GM21360 (cell line): Measurements from ENCODE around the gene SMIM33.
"Not testable (repeated sequence)": the region's sequence is repeated elsewhere in the genome, so short reads cannot be mapped to it uniquely, and the experiment has no call there.

Experiments used
- ATAC-seq: cut with Tn5 transposase; IDR thresholded peaks from one replicate; pipeline ENCODE4 v1.9.1; 2021; ENCODE audit warnings: mild to moderate bottlenecking, moderate library complexity; ENCODE audit not compliant: unreplicated experiment

The SMIM33 gene

DNA sequence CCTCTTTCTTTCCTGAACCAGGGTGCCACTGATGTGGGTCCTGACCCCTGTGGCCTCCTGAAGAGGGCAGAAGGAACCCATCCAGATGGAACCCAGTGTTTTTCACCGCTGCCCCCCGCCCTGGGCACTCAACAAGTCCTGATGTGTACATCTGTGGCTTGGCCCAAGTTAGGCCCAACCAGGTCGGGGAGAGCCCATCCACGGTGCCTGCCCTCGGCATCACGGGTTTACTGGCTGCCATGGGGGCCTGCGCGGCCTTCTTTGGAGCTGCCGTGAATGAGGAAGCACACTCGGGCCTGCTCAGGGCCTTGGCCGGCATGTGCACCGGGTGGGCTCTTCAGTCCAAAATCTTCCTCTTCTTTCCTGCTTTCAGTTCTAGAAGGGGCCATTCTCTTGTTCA lies 14.0 kb upstream of the SMIM33 start:
- ATAC-seq: no peak

DNA sequence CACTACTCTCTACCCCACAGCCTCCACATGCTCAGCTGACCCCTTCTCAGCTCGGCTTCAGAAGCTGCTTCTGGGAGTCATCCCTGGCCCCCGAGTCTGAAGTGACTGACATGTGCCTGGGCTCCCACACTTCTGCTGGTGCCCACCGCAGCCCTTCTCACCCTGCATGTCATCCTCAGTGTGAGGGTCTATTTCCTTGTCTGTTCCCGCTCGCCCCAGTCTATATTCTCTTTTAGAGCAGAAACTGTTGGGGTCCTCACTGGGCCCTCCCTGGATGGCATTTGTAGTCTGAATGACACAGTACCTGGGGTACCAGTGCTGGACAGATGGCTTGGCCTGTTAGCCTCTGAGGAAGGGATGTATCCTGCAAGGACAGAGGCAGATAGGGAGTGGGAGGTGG lies 13.6 kb upstream of the SMIM33 start:
- ATAC-seq: no peak

DNA sequence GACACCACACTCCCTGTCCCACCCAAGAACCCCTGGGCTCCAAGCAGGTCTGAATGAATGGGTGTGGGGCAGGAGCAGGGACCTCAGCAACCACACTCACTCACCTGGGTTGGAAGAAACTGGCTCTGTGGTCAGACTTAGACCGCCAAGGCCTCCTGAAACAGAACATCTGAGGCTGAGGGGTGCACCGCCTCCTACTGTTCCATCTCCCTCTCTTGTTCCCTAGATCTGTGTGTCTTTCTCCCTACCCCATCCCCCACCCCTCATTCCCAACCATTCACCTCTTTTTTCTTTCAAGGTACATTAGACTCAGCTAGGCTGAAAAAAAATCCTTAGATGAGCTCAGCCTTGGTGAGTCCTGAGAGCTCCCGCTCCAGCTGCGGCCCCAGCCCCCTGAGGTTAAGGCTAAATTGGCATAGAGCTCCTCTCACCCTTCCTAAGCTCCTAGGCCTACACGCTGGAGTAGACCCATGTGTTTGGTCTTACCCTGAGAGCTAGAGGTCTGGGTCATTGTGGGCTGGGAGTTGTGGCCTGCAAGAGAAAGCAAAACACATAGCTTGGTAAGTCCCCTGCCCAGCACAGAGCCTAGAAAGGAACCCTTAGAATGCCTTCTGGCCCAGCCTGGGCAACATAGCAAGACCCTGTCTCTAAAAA lies 13.0 kb upstream of the SMIM33 start:
- no peak for ATAC-seq

DNA sequence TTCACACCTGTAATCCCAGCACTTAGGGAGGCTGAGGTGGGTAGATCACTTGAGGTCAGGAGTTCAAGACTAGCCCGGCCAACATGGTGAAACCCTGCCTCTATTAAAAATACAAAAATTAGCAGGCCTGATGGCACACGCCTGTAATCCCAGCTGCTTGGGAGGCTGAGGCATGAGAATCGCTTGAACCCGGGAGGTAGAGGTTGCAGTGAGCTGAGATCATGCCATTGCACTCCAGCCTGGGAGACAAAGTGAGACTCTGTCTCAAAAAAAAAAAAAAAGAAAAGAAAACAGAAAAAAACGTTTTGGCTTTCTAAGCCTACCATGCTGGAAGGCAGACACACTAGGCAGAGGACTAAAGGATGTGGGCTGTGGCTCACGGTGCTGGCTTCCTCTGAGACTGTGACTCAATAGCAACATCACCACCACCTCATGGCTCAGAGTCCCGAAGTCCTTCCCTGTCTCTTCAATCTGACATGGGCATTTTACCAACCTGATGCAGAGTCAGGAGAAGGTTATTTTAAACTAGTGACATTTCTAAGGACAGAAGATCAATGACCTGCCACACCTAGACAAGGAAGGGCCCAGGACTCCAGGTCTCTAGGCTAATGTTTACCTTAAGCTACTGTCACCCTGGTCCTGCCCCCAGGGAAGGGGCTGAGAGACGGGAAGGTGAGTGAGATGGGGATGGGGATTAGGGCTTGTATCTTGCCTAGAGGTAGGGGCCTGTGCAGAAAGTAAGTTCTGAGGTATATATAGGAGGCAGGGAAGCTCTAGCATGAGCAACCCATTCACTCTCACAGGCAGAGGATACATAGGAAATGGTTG lies 12.0 kb upstream of the SMIM33 start:
- peak; percentile 52 for ATAC-seq

DNA sequence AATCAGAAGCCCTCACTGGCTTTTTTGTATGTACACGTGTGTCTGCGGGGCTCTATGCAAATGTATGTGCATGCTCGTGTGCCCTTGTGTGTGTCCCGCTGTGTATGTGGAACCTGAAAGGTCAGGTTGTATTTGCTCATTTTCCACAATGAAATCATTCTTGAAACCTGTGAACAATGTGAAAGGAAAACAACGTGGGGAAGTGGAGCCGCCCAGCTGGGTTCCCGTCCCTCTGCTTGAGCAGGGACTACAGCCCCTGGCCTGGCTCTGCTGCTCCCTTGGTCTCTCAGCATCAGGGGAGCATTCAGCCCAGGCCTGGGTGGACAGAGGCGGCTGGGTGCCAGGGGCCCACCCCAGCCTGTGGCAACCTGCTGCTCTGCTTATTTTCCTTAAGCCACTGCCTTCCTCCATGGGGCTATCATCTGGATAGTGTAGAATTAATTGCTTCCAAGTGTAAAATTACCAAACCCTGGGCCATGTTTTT lies 11.3 kb upstream of the SMIM33 start:
- ATAC-seq: no peak

DNA sequence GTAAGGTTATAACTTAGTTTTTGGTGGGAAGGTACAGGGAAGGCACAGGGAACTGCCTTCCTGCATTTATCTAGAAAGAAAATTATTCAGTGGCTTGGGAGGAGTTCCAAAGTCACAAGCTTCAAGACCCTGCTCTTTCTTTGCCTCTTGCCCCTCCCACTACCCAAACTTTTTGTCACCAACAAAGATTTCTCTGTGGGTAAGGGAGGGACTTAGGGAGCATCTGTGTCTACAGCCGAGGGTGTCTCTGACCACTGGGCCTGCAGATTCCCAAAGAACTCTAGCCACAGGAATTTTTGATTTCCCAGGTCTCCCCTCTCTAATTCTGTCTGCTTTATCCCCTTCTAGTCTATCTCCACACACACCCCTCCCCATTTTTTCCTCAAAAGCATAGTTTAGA lies 10.3 kb upstream of the SMIM33 start:
- no peak for ATAC-seq

DNA sequence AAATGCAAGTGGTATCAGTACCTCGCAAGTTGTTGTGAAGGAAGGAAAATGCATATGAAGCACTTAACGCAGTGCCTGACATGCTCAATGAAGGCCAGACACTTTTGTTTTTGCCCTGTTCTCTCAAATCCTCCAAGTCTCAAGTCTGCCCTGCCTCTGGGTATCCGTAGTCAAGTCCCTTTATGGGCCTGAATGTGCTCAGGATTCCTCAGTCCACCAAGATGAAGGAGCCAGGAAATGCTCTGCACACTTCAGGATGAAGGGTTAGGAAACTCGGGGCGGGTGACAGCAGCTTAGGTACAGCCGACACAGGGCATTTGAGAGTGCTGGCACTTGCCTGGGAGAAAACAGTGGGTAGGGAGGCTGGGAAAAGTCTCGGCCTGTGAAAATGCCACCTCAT lies 9.6 kb upstream of the SMIM33 start:
- ATAC-seq: no peak

DNA sequence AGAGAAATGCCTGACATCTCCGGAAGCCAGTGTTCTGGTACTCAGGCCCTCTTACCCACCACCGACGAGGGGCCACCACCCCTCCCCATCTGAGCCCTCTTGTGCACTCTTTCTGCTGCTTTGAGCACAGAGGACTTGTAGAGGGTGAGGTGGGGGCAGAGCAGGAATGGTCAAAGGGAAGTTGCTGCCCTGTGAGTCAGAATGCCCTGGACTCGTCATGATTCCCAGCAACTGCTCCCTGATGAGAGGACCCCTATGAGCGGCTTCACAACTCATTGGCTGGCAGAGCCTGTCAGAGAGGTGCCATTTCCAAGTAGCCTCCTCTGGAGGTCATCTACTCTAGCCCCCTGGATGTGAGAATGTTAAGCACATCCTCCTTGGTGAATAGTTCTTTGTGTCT lies 9.1 kb upstream of the SMIM33 start:
- no peak for ATAC-seq

DNA sequence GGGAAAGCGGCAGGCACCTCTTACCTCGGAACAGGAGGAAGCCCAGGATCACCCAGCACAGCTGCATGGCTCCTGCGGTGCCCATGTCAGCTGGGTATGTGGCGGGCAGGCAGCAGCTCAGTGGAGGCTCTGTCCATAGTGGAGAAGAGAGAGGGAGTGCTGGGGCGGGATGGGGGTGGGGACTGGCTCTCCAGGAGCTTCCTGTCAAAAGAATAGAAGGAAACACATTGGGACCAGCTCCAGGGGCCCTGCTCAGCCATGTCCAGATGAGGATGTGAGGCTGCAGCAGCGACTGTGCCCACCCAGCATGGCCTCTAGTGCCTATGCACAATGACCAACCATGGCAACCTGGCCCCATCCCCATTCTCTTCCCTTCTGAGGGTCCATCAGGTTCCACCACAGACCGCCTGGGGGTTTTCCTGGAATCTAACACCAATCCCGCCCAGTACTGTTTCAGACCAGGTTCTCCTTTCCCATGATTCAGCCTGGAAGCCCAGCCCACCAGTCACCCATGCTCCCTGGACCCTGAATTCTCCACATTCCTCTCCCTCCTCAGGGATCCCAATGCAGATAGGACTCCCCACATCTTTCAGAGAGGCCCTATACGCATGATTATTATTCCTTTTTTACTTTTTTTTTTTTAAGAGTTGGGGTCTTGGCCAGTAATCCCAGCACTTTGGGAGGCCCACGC lies 8.1 kb upstream of the SMIM33 start, which contains the start of gene ECSCR:
TSS of gene ECSCR (minus strand) at position 158 of the 691 bp plus-strand sequence. CDS start at position 85, 73 bp downstream.
- no peak for ATAC-seq

DNA sequence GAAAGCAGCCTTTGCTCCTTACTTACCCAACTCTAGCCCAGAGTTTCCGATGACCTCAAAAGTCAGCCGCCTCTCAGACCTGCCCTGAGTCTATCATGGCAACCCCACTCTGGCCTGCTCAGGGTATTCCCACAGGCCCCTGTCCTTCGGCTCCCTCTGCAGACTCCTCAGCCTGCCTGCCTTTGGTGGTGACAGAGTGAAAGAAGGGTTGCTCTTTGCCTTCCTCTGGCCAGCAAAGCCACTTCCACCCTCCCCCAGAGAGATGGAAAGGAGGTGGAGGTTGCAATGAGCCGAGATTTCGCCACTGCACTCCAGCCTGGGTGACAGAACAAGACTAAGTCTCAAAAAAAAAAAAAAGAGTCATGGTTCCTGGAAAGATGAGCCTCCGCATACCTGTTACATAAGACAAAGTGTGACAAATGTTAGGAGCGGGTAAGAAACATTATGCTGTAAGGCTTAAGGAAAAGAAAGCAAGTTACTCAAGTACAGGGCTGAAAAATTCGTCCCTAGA lies 2.3 kb upstream of the SMIM33 start:
- no peak for ATAC-seq

DNA sequence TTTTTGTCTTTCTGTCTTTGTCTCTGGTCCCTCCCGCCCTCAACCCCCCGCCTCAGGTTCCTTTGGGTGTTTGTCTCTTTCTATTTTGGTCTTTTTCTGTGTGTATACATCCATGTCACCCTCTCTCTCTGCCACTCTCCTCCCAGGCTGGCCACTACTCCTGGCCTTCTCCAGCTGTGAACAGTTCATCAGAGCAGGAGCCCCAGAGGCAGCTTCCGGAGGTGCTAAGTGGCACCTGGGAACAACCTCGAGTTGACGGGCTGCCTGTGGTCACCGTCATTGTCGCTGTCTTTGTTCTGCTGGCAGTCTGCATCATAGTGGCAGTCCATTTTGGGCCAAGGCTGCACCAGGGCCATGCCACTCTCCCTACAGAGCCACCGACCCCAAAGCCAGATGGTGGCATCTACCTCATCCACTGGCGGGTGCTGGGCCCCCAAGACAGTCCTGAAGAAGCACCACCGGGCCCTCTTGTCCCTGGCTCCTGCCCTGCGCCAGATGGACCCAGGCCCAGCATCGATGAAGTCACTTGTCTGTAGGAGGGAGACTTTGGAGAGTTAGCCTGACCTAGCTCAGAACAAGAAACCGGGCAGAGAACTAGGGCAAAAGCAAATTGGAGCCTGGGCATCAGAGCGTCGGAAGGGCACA lies 1.7 kb downstream of the SMIM33 start:
- no peak for ATAC-seq

DNA sequence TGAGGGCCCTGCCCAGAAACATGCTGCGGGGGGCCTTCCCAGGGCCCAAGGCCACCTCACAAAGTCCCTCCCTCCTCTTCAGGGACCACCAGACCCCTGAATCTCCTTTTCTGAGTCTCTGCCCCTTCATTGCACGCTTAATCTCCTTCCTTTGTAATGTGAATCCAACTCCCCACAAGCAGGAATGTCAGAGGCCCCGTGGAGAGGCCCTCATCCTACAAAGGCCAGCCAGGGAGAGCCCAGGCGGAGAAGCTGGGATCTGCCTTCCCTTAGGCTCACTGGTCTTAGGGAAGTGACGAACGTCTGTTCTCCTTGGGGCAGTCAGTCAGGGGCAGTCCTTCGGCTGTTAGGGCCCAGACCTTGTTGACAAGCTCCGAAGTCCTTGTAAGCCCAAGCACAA lies 2.3 kb downstream of the SMIM33 start:
- no peak for ATAC-seq

DNA sequence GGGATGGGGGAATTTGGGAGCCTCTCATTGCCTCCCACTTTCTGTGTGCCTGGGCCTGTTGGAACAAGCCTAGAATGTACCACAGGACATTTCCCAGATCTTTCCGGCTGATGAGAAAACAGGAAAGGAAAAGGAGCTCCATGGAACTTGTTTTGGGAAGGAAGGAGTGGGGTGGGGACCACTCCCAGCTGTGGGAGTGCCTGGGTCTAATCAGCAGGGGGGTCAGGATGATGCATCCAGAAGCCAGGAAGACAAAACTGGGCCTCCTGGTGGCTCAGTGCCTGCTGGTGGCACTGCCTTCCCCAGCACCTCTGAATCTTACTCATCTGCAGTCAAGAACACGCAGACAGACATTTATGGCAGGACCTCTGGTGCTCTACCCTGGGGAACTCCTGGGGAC lies 2.8 kb downstream of the SMIM33 start:
- ATAC-seq: no peak

DNA sequence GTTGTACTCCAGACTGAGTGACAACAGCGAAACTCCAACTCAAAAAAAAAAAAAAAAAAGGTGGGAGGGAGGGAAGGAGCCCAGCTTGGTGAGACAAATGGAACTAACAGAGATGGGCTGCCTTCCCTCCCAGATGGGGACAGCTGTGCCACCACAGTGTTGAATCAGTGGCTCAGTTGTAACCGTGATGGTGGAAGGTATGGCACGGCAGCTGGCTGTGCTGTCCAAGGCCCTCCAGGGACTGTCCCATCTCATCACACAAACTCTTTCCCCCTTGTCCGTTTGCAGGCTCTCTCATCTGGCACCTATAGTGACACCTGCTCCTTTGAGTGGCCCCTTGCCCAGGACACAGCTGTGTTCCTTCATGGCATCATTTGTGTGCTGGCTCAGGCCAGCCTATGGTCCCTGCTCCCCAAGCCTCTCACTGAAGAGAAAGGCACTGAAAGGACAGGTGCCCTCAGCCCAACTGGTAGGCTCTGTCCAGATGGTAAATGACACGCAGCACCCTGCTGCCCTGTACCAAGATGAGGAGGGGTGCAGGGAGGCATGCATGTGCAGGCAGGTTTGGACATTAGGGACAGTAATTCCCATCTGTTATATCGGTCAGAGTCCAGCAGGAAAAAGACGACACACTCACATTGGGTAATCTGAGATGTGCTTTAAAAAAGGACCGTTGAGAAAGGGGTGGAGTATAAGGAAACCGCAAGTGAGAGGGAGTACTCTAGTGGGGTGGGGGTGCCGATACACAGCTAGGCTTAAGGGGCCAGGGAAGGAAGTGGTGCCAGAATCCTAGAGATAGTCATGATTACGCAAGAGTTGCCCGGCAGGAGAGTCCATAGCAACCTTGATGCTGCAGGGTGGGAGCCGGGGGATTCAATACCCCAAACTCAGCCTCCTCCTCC lies 4.3 kb downstream of the SMIM33 start:
- no peak for ATAC-seq

DNA sequence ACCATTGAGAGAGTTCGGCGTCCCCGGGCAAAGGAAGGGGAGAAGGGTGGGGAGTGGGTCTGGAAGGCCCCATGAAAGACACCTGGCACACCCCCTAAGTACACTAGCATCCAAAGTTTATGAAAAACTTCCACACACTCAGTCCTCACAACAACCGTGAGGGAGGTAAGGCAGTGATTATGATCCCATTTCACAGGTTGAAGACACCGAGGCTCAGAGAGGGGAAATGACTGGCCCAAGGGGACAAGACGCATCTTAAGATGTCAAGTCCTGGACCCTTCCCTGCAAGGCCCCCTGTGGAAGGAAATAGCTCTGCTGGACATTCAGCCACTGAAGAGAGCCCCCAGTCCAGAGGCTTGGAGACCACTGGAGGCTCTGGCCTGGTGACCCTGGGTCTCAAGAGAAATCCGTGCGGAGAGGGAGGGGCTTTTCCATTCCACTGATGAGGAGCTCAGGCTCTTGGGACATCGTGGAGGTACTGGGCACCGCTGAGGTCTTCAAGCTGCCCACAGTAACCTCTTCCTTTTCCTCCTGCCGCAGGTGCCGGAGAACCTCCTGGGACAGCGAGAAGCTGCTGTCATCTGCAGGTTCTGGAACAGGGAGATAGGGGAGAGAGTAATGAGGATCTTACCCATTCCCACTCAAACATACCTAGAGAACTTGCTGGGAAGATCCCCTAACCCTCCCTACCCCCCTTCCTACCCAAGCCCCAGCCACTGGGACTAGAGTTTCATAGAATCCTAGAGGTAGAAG lies 5.2 kb downstream of the SMIM33 start:
- ATAC-seq: no peak

DNA sequence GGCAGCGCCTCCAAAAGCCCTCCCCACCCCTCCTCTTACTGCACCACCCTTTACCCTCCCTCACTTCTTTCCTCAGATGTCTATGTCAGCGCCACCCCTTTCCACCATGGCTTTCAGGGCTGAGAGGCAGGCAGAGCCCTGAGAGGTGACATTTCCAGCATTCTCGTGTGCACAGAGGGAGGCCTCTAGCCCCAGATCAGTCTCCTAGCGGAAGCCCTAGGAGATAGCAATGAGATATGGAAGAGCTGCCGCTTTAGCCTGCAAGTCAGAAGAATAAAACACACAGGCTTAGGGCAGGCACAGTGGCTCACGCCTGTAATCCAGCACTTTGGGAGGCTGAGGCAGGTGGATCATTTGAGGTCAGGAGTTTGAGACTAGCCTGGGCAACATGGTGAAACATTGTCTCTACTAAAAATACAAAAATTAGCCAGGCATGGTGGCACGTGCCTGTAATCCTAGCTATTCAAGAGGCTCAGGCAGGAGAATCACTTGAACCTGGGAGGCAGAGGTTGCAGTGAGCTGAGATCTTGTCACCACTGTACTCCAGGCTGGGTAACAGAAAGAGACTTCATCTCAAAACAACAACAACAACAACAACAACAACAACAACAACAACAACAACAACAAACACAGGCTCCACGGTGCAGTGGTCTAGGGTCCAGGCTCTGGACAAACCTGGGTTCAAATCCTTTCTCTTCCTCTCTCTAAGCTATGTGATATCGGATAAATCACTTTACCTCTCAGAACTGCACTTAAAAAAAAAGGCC lies 8.0 kb downstream of the SMIM33 start:
- not testable (repeated sequence) for ATAC-seq

DNA sequence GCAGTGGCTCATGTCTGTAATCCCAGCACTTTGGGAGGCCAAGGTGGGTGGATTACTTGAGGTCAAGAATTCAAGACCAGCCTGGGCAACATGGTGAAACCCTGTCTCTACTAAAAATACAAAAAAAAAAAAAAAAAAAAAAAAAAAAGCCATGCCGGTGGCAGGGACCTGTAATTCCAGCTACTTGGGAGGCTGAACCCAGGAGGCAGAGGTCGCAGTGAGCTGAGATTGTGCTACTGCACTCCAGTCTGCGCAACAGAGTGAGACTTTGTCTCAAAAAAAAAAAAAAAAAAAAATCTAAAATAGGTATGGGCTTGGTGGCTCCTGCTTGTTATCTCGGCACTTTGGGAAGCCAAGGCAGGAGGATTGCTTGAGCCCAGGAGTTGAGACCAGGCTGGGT lies 8.9 kb downstream of the SMIM33 start:
- not testable (repeated sequence) for ATAC-seq

DNA sequence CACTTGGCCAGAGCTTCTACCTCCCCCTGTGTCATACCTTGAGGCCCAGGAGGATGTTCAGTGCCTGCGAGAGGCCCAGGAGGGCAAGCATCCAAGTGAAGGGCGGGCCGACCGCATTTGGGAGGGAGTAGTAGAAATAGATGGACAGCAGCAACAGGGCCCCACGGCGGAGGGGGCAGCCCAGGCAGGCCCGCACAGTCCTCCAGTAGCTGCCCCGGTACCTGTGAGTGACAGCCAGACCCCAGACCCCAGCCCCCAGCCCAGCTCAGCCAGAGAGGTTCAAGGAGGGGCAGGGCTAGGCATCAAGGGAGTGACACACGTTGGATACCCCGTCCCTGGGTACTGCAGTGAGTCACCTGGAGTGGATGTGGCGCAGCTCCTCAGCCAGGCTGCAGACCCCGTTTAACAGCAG lies 10.3 kb downstream of the SMIM33 start:
- no peak for ATAC-seq
